Osteocyte (in vitro differentiated cells): ENCODE results near the gene HYAL4. TPM values are rescaled to one million over a fixed set of nuclear protein-coding genes. Genes with fewer than 3 reads are reported as not detected.
A peak's percentile ranks its signal among the peaks of the same experiment; 100 is the strongest.

ENCODE experiments used
- DNase-seq: peaks from one replicate; pipeline ENCODE4 v3.0.0; 2021; ENCODE audit warnings: mixed read lengths; ENCODE audit not compliant: unreplicated experiment; ENCODE audit errors: extremely low spot score
- H3K27ac Mint-ChIP-seq: one replicate; pipeline ENCODE4 v1.8.0; 2021; ENCODE audit warnings: mild to moderate bottlenecking, mixed read lengths; ENCODE audit not compliant: unreplicated experiment
- H3K27me3 Mint-ChIP-seq: one replicate; pipeline ENCODE4 v1.8.0; 2021; ENCODE audit warnings: mixed read lengths; ENCODE audit not compliant: unreplicated experiment
- H3K36me3 Mint-ChIP-seq: one replicate; pipeline ENCODE4 v1.8.0; 2021; ENCODE audit warnings: mixed read lengths; ENCODE audit not compliant: unreplicated experiment
- H3K4me1 Mint-ChIP-seq: one replicate; pipeline ENCODE4 v1.8.0; 2021; ENCODE audit warnings: mixed read lengths; ENCODE audit not compliant: unreplicated experiment
- H3K4me3 Mint-ChIP-seq: one replicate; pipeline ENCODE4 v1.8.0; 2021; ENCODE audit warnings: mild to moderate bottlenecking, moderate library complexity, mixed read lengths; ENCODE audit not compliant: unreplicated experiment
- H3K9me3 Mint-ChIP-seq: one replicate; pipeline ENCODE4 v1.8.0; 2021; ENCODE audit warnings: mixed read lengths; ENCODE audit not compliant: unreplicated experiment
- CTCF ChIP-seq: fragments of 200-600 bp; sonication (generic); IDR thresholded peaks from 2 replicates; pipeline ENCODE4 v1.5.0; 2021; ENCODE audit warnings: antibody characterized with exemption, mild to moderate bottlenecking, moderate library complexity
- long read RNA-seq: library from polyadenylated mRNA; unstranded; transcript quantifications from one replicate; pipeline ENCODE4 v2.0.0, GENCODE V29; 2021
- total RNA-seq: library from RNA; stranded (reverse); gene quantifications from 2 replicates; pipeline ENCODE4 v1.2.1, GENCODE V29; 2021

Gene HYAL4
- not detected in 2 replicates for total RNA-seq
- long read RNA-seq = 0 reads

GRCh38 chr7:123844712-123845219 is at the start of gene HYAL4:
Gene HYAL4 (plus strand): TSS chr7:123845169. CDS start chr7:123868274, 23,105 bp downstream.
- no peaks in the 10 kb centered on the region for H3K36me3 Mint-ChIP-seq
- H3K9me3 Mint-ChIP-seq = no peaks in the 10 kb centered on the region
- H3K4me1 Mint-ChIP-seq = no peaks in the 10 kb centered on the region
- H3K27ac Mint-ChIP-seq = no peak within 1 kb of the TSS
- H3K4me3 Mint-ChIP-seq = no peak within 1 kb of the TSS
- no peaks in the 10 kb centered on the region for H3K27me3 Mint-ChIP-seq
- no peak for TF ChIP-seq CTCF
- DNase-seq = no peak

GRCh38 chr7:123795917-123796316 is 49.1 kb upstream of the HYAL4 start:
- TF ChIP-seq CTCF = no peak
- no peak overlapping the region for H3K27ac Mint-ChIP-seq
- H3K4me1 Mint-ChIP-seq = peaks cover 9% of the 10 kb centered on the region
- H3K27me3 Mint-ChIP-seq = peaks cover 8% of the 10 kb centered on the region
- no peaks in the 10 kb centered on the region for H3K36me3 Mint-ChIP-seq
- no peak overlapping the region for H3K4me3 Mint-ChIP-seq
- H3K9me3 Mint-ChIP-seq = no peaks in the 10 kb centered on the region
- no peak for DNase-seq

- no peak overlapping the region for H3K27ac Mint-ChIP-seq
- peaks cover 9% of the 10 kb centered on the region for H3K4me1 Mint-ChIP-seq
- no peak for TF ChIP-seq CTCF
- H3K27me3 Mint-ChIP-seq = peaks cover 8% of the 10 kb centered on the region
- no peak for DNase-seq
- no peak overlapping the region for H3K4me3 Mint-ChIP-seq
- H3K36me3 Mint-ChIP-seq = no peaks in the 10 kb centered on the region
- no peaks in the 10 kb centered on the region for H3K9me3 Mint-ChIP-seq
These were observed 48.4 kb upstream of the HYAL4 start for GRCh38 chr7:123796568-123796967.

- Mint-ChIP-seq H3K4me3 (no peak overlapping the region), H3K27me3 (peaks cover 2% of the 10 kb centered on the region), H3K9me3 (no peaks in the 10 kb centered on the region), H3K27ac (no peak overlapping the region), H3K4me1 (peaks cover 9% of the 10 kb centered on the region), H3K36me3 (no peaks in the 10 kb centered on the region)
- peak; percentile 70 for TF ChIP-seq CTCF
- no peak for DNase-seq
These were observed 47.1 kb upstream of the HYAL4 start for GRCh38 chr7:123797673-123798531.

GRCh38 chr7:123798532-123799188 is 46.3 kb upstream of the HYAL4 start:
- H3K4me1 Mint-ChIP-seq = peaks cover 9% of the 10 kb centered on the region
- no peak overlapping the region for H3K27ac Mint-ChIP-seq
- no peaks in the 10 kb centered on the region for H3K9me3 Mint-ChIP-seq
- no peak overlapping the region for H3K4me3 Mint-ChIP-seq
- peaks cover 6% of the 10 kb centered on the region for H3K27me3 Mint-ChIP-seq
- TF ChIP-seq CTCF = no peak
- DNase-seq = no peak
- H3K36me3 Mint-ChIP-seq = no peaks in the 10 kb centered on the region
